Suppressor macrophage (primary cell): ENCODE data around the gene PPP2R5A.
A peak's percentile ranks its signal among the peaks of the same experiment; 100 is the strongest.
"Not testable (repeated sequence)": the region's sequence is repeated elsewhere in the genome, so short reads cannot be mapped to it uniquely, and the experiment has no call there.

Source experiments
- DNase-seq, 4 experiments: peaks; one replicate each; pipeline ENCODE4 v3.0.0-alpha.2; 2020 to 2022

The PPP2R5A gene

DNA sequence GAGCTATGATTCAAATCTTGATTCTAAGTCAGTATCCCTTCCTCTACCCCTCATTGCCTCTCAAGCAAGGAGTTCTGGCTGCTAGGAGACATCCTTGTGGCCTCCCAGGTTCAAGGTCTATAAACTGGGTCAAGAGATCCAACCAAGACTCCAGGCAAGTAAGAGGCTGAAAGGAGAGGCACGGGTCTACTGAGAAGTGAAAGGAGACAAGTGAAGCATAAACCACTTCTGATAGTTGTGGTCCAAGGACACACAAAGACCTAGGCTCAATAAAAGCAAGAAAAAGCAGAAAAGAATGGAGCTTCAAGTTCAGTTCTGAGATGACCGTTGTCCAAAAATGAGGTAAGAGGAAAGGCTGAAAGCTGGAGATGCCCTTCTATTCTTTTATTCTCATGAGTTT is 17.8 kb upstream of the PPP2R5A start:
- no peak for DNase-seq

DNA sequence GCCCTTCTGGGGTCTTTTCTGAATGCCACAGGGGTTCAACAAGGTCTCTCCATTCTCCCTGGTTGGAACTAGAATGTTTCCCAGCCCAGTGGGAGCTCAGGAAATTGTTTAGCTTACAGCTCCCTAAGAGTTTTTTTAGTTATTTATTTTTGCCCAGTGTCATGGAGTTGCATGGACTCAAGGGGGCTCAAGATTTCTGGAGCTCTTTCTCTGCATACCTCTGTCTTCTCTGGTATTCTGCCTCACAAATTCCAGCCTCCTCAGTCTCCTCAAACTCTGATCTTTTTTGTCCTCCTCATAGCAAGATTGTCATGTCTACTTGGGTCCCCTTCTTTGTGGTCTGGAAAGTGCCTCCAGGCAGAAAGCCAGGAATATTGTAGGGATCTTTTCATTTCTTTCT is 15.9 kb upstream of the PPP2R5A start:
- DNase-seq: no peak

- no peak for DNase-seq
These were observed 14.6 kb upstream of the PPP2R5A start for GRCh38 chr1:212270564-212270963.

DNA sequence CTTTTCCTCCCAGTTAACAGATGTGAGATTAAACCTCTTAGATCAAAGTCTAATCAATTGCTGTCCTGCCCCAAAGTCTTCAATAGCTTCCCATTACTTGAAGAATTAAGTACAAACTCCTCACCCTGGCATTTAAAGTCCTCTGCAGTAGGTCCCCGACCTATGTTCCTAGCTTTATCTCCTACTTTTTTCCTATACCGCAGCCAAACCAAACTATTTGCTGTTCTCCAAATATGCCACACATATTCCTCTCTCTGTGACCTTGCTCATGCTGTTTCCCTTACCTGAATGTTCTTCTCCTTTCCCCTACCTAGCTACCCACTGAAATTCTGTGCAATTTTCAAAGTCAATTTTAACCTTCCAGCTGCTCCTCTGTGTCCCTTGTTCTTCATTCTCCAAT is 14.0 kb upstream of the PPP2R5A start:
- DNase-seq: no peak

DNA sequence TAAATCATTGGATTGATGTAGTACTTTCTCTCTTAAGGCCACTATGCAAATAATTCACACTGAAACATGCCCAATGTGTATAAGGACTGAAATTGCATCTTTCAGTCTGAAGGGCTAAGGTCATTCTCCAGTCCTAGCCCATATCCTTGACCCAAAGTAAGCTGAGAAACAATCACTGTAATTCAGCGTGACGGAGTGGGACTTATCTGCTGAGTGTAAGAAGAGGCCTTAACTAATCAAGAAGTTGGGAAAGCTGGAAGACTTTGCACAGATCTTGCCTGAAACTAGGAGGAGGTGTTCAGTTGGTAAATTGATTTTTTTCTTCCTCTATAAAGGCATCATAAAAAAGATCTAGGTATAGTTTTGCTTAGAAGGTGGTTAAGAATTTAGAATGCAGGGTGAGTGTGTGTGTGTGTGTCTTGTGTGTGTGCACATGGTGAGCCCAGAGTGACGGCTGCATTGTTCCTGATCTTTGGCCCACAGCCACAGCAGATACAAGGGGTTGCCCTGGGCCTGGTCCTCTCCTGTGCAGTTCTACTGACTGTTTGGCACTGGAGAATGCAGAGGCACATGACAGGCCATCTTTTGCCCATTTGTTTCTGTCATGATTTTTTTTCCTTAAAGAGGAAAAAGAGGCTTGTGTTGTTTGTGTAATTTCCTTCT is 13.3 kb upstream of the PPP2R5A start:
- no peak for DNase-seq

GRCh38 chr1:212281590-212281989 is 3.6 kb upstream of the PPP2R5A start:
- no peak for DNase-seq

GRCh38 chr1:212283741-212284140 is 1.5 kb upstream of the PPP2R5A start:
- no peak for DNase-seq

DNA sequence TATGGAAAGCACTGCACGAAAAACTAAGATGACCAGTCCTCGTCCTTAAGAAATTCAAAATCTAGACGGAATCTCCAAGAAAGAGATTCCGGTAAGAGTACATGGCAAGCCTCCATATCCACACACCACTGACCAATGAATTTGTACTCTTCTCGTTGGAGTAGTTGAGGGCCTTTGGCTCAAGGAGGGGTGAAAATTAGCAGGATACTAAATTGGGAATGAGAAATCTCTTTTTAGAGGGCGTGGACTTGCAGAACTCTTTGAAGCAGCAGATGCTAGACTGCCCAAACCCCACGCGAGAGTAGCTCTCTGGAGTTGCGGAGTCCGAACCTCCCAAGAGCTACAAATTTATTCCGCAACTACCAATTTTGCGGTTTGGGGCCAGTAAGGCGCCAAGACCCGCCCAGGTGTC is 872 bp upstream of the PPP2R5A start:
- peak in 1 of 4 experiments; percentile 40 for DNase-seq

DNA sequence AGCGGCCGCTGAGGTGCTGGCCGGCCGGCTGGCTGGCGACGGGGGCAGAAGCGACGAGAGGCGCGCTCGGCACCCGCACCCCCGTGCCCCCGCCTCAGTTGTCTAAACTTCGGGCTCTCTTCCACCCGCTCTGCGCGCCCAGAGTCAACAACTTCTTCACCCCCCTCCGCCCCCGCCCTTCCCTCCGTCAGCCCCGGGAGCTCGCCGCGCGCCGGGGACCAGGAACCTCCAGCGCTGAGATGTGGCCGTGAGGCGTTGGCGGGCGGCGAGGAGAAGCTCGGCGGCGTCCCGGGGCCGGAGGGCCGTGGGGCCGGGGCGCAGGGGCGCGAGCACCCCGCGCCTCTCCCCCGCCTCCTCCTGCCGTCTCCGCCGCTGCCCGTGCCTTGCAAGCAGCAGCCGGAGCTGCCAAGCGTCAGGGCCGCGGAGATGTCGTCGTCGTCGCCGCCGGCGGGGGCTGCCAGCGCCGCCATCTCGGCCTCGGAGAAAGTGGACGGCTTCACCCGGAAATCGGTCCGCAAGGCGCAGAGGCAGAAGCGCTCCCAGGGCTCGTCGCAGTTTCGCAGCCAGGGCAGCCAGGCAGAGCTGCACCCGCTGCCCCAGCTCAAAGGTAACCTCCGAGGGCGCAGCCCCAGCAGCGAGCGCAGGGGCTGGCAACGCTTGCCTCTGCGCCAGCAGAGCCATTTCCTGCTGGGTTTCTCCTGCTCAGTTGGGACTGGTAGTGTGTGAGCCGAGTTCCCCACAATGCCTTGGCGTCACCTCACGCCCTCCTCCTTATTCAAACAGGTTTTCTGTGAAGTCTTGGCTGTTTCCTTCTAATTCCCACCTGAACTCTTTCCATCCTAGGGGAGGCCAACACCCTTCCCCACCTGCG is 710 bp downstream of the PPP2R5A start:
- peak; percentile 70 to 90 (median 83) for DNase-seq

DNA sequence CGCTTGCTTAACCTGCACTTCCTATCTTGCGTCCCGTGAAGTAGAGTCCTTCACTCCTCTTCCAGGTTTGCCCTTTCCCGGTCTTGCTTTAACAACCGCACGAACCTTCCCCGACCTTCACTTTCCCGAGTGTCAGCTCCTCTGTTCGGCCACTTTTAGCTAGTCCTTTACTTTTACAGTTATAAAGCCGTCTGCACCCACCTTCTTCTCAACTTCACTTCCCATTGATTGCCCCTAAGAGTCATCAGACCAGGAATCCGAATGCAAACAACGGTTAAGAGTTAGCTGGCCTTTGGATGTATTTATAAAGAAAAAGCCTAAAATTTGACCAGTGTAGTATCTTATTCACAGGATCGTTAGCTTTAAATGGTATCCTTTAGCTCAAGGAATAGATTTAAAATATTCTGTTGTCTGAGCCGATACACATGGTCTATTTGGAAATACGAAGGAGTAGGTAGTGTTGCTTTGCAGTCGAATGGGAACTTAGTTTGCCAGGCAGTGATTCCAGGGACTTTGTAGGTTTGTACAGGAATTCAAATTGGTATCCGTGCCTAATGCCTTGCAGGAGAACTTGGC is 1.4 kb downstream of the PPP2R5A start:
- DNase-seq: peak; percentile 12 to 34 (median 25)

DNA sequence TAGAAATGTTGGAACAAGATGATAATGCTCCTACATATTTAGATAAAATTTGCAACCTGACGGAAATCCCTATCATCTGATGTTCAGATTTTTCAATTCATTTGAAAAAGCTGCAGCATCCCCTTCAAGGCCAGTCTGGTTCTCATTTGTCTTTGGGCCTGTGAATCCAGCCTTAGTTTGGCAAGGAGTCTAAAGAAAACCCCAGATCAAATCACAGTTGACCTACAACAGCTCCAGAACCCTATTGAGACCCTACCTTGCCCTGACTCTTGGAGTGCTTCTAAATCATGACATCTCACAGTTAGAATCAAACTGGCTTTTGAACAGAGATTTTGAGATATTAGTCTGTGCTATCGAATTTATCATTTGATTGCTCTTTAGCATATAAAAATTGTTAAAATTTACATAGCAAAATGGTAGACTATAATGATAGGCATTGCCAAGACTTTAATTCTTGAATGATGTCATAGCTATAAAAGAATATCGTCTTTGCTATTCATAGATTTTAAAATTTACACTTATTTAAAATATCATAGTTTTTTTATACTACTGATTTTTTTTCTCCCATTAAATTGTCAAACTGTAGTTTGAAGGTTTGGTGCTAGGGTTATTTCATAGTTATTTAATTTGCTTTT is 2.2 kb downstream of the PPP2R5A start:
- DNase-seq: no peak

GRCh38 chr1:212287995-212288394 is 2.8 kb downstream of the PPP2R5A start:
- not testable (repeated sequence) for DNase-seq

DNA sequence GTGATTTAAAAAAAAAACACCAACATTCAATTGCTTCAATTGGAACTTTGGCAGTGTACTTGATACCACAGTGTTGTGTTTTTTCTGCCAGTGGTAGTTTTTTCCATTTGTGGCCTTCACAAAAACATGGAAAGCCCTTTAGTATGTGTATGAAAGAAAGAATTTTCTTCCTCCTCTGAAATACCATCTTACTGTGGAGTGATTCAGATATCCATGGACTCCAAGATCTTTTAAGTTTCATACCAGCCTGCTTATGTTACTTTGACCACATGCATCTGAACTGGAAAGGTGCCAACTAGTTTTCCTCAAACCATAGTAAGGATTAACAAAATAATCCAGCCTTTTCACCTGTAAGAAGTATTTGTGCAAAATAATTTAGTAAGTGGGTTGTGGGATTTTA is 3.4 kb downstream of the PPP2R5A start:
- peak in 1 of 4 experiments; percentile 25 for DNase-seq

DNA sequence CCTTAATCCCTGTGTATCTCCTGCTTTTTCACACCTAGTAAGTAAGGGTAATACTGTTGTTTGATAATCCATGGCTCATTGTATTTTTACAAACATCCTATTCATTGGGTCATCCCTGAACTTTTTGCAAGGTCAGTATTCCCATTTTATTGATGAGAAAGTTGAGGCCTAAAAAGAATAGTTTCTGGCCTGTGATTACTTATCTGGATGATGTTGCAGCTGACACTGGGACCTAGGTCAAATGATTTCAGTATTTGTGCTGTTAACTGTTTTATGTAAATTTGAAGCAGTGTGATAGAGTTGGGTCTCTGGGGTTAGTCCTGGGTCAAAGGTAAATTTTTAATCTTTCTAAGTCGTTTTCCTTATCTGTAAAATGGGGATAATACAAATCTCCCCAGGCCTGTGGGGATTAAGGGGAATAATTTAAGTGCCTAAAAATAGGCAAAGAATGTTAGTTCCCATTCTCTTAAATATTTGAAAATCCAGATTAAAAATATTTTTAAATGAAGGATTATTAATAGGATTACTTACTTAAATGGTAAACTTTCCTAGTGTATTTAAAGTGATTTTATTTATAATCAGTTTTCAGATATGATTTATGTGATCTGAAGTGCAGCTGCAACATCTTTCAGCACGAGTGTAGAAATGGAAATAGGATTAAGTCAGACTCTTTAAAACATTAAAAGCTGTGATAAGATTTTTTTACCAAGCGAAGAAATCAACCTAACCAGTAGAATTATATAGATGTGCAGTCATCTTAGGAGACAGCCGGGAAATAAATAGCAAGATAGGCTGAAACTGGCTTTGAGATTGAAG is 4.3 kb downstream of the PPP2R5A start:
- DNase-seq: no peak

DNA sequence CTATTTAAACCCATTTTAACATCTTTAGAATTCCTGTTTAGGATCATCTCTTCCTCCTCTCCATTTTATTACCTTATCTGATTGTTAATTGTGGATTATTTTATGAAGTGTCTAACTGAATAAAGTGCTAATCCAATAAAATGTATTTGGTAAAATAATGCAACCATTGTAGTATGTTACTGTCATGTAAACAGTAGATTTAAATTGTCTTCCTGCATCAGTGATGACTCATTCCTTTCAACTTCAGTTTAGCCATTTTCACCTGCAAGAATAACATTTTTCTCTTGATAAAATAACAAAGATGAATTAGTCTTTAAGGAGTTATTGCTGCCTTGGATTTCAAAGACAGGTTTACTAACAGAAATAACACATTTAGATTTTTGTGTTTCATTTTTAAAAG is 5.4 kb downstream of the PPP2R5A start:
- no peak for DNase-seq

- DNase-seq: peak; percentile 32 to 75 (median 56)
These were observed 6.4 kb downstream of the PPP2R5A start for GRCh38 chr1:212291505-212292134.

DNA sequence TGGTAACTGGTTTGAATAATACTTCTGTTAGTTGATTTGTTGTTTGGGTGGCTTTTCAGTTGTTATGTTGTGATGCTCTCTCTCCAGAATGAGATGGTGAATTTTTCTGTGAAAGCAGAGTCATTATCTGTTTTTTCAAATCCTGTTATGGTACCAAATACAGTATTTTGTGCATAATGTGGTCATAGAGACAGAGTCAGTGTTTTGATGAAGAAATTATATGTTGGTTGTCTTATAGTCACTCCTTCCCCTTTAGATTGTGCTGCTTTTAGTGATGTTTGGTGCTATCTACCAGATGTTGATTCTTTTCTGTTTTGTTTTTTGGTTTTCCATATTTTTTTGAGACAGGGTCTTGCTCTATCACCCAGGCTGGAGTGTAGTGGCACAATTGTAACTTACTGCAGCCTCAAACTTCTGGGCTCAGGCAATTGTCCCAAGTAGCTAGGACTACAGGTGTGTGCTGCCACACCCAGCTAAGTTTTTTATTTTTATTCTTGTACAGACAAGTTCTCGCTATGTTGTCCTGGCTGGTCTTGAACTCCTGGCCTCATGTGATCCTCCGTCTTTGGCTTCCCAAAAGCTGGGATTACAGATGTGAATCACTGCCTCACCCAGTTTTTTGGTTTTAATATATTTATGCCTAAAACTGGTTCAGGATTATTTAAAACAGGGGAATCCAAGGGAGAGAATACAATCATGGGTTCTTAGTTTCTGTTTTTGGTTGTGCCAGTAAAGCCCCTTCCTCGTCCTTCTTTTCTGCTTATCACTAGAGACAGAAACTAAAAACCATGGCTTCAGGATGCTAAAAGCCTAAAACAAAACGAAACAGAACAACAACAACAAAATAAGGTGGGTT is 7.3 kb downstream of the PPP2R5A start:
- DNase-seq: no peak

DNA sequence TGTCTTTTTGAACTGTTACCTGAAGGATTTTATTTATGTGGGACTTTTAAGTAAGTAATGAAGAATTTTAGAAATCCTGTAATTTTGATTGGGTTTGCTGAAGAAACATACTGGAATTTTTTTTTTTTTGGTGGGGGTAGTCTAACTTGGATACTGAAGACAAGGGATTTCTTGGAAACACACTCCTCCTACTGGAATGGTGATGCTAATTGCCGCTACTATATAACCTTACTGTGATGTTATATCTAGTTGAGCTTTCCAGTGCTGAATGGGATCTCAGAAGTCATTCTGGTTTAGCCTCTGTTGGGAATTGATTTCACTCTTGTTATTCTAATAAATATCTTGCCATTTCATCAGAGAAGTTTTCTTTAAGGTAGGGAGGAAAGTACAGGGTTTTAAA is 8.4 kb downstream of the PPP2R5A start:
- DNase-seq: no peak

- no peak for DNase-seq
These were observed 9.8 kb downstream of the PPP2R5A start for GRCh38 chr1:212294983-212295382.

- DNase-seq: no peak
These were observed 10.4 kb downstream of the PPP2R5A start for GRCh38 chr1:212295579-212295978.

- no peak for DNase-seq
These were observed 12.1 kb downstream of the PPP2R5A start for GRCh38 chr1:212297338-212297737.
